T-cell (primary cell): ENCODE results near the gene TUBB3. TPM values are rescaled to one million over a fixed set of nuclear protein-coding genes. Genes with fewer than 3 reads are reported as not detected.
"Not testable (repeated sequence)": the region's sequence is repeated elsewhere in the genome, so short reads cannot be mapped to it uniquely, and the experiment has no call there.

Experiments used
- ATAC-seq, 4 experiments: fragments of 200-7000 bp in 3 of 4; fragments of 150-1000 bp in 1 of 4; cut with Tn5 transposase; replicated peaks in 1 of 4; 1 replicate in 3 of 4; 2 replicates in 1 of 4; pipeline ENCODE4 v1.10.0; 2021; ENCODE audit warnings: moderate library complexity in 3 of 4, mild to moderate bottlenecking in 2 of 4, moderate number of reproducible peaks in 1 of 4
- CTCF ChIA-PET, 2 donors: fragments of 300-600 bp; sonication (Branson Sonifier 250); formaldehyde crosslinking; loops; one replicate each; lab custom pipeline; 2022; ENCODE audit warnings: antibody characterized with exemption in 2 of 2; lab: Charles Lee
- POLR2A ChIA-PET, 2 donors: fragments of 300-600 bp; sonication (Branson Sonifier 250); formaldehyde crosslinking; loops; one replicate each; lab custom pipeline; 2022; ENCODE audit warnings: antibody characterized with exemption in 2 of 2; lab: Charles Lee
- DNase-seq, 35 experiments: peaks; one replicate each; pipeline versions ENCODE4 v3.0.0 to v3.0.0-alpha.2; 2013 to 2023
- H3K27ac ChIP-seq: one replicate; pipeline ENCODE4 v1.5.1; 2013; ENCODE audit warnings: low read length
- H3K27me3 ChIP-seq, 2 experiments: replicated peaks in 1 of 2; 1 replicate in 1 of 2; 2 replicates in 1 of 2; pipeline versions ENCODE4 v1.6.1 to v1.7.0; 2013; ENCODE audit warnings: low read length in 1 of 2, mixed read lengths in 1 of 2; ENCODE audit not compliant: control insufficient read depth in 2 of 2, insufficient read depth in 2 of 2; ENCODE audit errors: extremely low read depth in 1 of 2
- H3K36me3 ChIP-seq, 2 donors: 1 replicate in 1 of 2; 2 replicates in 1 of 2; pipeline versions ENCODE4 v1.6.1 to v1.7.0; 2013; ENCODE audit warnings: low read length in 1 of 2; ENCODE audit not compliant: control insufficient read depth in 2 of 2, insufficient read depth in 1 of 2; ENCODE audit errors: extremely low read depth in 1 of 2
- H3K4me1 ChIP-seq, 2 experiments: 1 replicate in 1 of 2; 2 replicates in 1 of 2; pipeline versions ENCODE4 v1.6.1 to v1.7.0; 2013; ENCODE audit warnings: low read length in 2 of 2, mixed read lengths in 1 of 2; ENCODE audit not compliant: insufficient read depth in 2 of 2, control insufficient read depth in 1 of 2; ENCODE audit errors: extremely low read depth in 1 of 2
- H3K4me3 ChIP-seq, 2 donors: 1 replicate in 1 of 2; 2 replicates in 1 of 2; pipeline versions ENCODE4 v1.5.1 to v1.7.0; 2013; ENCODE audit warnings: mild to moderate bottlenecking in 2 of 2, low read length in 1 of 2, moderate library complexity in 1 of 2; ENCODE audit not compliant: control insufficient read depth in 1 of 2; ENCODE audit errors: extremely low read depth in 1 of 2
- H3K9me3 ChIP-seq: 2 replicates; pipeline ENCODE4 v1.7.0; 2013
- H3K27ac Mint-ChIP-seq, 2 donors: one replicate each; pipeline ENCODE4 v1.8.0; 2020 to 2021; ENCODE audit warnings: mild to moderate bottlenecking in 2 of 2, mixed read lengths in 2 of 2
- H3K27me3 Mint-ChIP-seq, 2 donors: one replicate each; pipeline ENCODE4 v1.8.0; 2021 to 2022; ENCODE audit warnings: mixed read lengths in 2 of 2
- H3K36me3 Mint-ChIP-seq: one replicate; pipeline ENCODE4 v1.8.0; 2021; ENCODE audit warnings: mixed read lengths
- H3K4me1 Mint-ChIP-seq, 3 donors: one replicate each; pipeline ENCODE4 v1.8.0; 2020 to 2022; ENCODE audit warnings: mixed read lengths in 3 of 3, mild to moderate bottlenecking in 1 of 3
- H3K4me3 Mint-ChIP-seq, 3 donors: one replicate each; pipeline ENCODE4 v1.8.0; 2020 to 2022; ENCODE audit warnings: mild to moderate bottlenecking in 3 of 3, mixed read lengths in 3 of 3, moderate library complexity in 3 of 3
- H3K9me3 Mint-ChIP-seq, 3 donors: one replicate each; pipeline ENCODE4 v1.8.0; 2020 to 2022; ENCODE audit warnings: mixed read lengths in 3 of 3
- WGBS: methylation state at CpG from one replicate; pipeline ENCODE4 v1.1.5; 2013; ENCODE audit warnings: missing lambda C conversion rate; ENCODE audit not compliant: insufficient coverage; 5-methylcytosine and 5-hydroxymethylcytosine counted together
- total RNA-seq, 35 experiments: library from RNA in 6 of 35; stranded (reverse) in 6 of 35; fragments of 120-200 nt in 1 of 35; gene quantifications; one replicate each; pipeline versions ENCODE4 v1.2.1 to v1.2.4 and lab custom pipeline; 2013 to 2026

Gene TUBB3
- total RNA-seq, 5 donors from 2014 or later (not counting 1 experiment from before 2014, with no cell fraction given): 0.58 to 1.8 (median 0.93) TPM

GRCh38 chr16:89965447-89966225 lies 42.5 kb downstream of the TUBB3 start:
- no peak overlapping the region for H3K4me3 ChIP-seq
- Mint-ChIP-seq H3K27ac (no peak overlapping the region), H3K36me3 (peaks cover 10% of the 10 kb centered on the region), H3K4me1 (no peaks in the 10 kb centered on the region), H3K9me3 (no peaks in the 10 kb centered on the region), H3K27me3 (no peaks in the 10 kb centered on the region), H3K4me3 (no peak overlapping the region)
- H3K27me3 ChIP-seq: no peaks in the 10 kb centered on the region
- DNase-seq: no peak
- H3K27ac ChIP-seq: no peak overlapping the region
- 92% methylated on average over 24 of the region's 30 CpGs for WGBS
- CTCF ChIA-PET: interaction anchor here in 1 of 2 donors (0.7 kb wide), 1 partner anchor 23 kb away, joined by 6 read pairs; no protein-coding TSS in a partner anchor
- ATAC-seq: no peak
- H3K36me3 ChIP-seq: peaks cover 7 to 8% of the 10 kb centered on the region in 2 donors
- POLR2A ChIA-PET: no interaction called here
- H3K4me1 ChIP-seq: no peaks in the 10 kb centered on the region
- no peaks in the 10 kb centered on the region for H3K9me3 ChIP-seq

GRCh38 chr16:89966756-89967155 lies 43.6 kb downstream of the TUBB3 start:
- no peaks in the 10 kb centered on the region for H3K27me3 Mint-ChIP-seq

GRCh38 chr16:89967436-89967835 lies 44.3 kb downstream of the TUBB3 start:
- H3K36me3 Mint-ChIP-seq, CTCF ChIA-PET, H3K36me3 ChIP-seq, ATAC-seq, H3K4me3 Mint-ChIP-seq, H3K4me3 ChIP-seq, DNase-seq, H3K27me3 Mint-ChIP-seq, H3K27ac Mint-ChIP-seq, H3K9me3 Mint-ChIP-seq, POLR2A ChIA-PET, H3K9me3 ChIP-seq, H3K27me3 ChIP-seq, H3K27ac ChIP-seq: not testable (repeated sequence)
- H3K4me1 ChIP-seq: peaks cover 6 to 16% of the 10 kb centered on the region in 2 experiments
- WGBS: 43% methylated on average over 1 of the region's 5 CpGs
- peaks cover 5 to 13% (median 10%) of the 10 kb centered on the region in 3 donors for H3K4me1 Mint-ChIP-seq

More at GRCh38 chr16:89966756-89967155, 43.6 kb downstream of the TUBB3 start:
- peaks cover 3% of the 10 kb centered on the region for H3K36me3 Mint-ChIP-seq
- H3K4me3 ChIP-seq: no peak overlapping the region
- H3K9me3 ChIP-seq: no peaks in the 10 kb centered on the region
- no peak overlapping the region for H3K27ac Mint-ChIP-seq
- WGBS: 94% methylated on average over 7 of the region's 9 CpGs
- H3K27ac ChIP-seq: no peak overlapping the region
- POLR2A ChIA-PET: no interaction called here
- H3K27me3 ChIP-seq: no peaks in the 10 kb centered on the region
- peaks cover 5 to 11% (median 10%) of the 10 kb centered on the region in 3 donors for H3K4me1 Mint-ChIP-seq
- CTCF ChIA-PET: interaction anchor here in 1 of 2 donors (0.7 kb wide), 1 partner anchor 24 kb away, joined by 6 read pairs; no protein-coding TSS in a partner anchor
- no peaks in the 10 kb centered on the region for H3K9me3 Mint-ChIP-seq
- H3K4me3 Mint-ChIP-seq: no peak overlapping the region
- ATAC-seq (no peak), DNase-seq (no peak)
- peaks cover 4 to 10% of the 10 kb centered on the region in 2 experiments for H3K4me1 ChIP-seq
- H3K36me3 ChIP-seq: peaks cover 6% of the 10 kb centered on the region in 2 donors

GRCh38 chr16:89968074-89968473 lies 44.9 kb downstream of the TUBB3 start:
- H3K4me3 Mint-ChIP-seq, H3K27me3 ChIP-seq, CTCF ChIA-PET, H3K27ac ChIP-seq, ATAC-seq, H3K4me3 ChIP-seq, H3K36me3 Mint-ChIP-seq, H3K36me3 ChIP-seq, H3K9me3 ChIP-seq, H3K9me3 Mint-ChIP-seq, H3K27ac Mint-ChIP-seq, DNase-seq, POLR2A ChIA-PET, H3K27me3 Mint-ChIP-seq: not testable (repeated sequence)
- 92% methylated on average over 10 of the region's 11 CpGs for WGBS
- H3K4me1 Mint-ChIP-seq: peaks cover 9 to 16% (median 10%) of the 10 kb centered on the region in 3 donors
- peaks cover 6 to 17% of the 10 kb centered on the region in 2 experiments for H3K4me1 ChIP-seq

- Histone ChIP-seq H3K27ac (no peak overlapping the region), H3K9me3 (no peaks in the 10 kb centered on the region), H3K27me3 (no peaks in the 10 kb centered on the region), H3K36me3 (peaks cover 4 to 6% of the 10 kb centered on the region in 2 donors), H3K4me3 (no peak overlapping the region), H3K4me1 (peaks cover 7 to 33% of the 10 kb centered on the region in 2 experiments)
- ChIA-PET CTCF (no interaction called here), POLR2A (no interaction called here)
- DNase-seq (peak in 1 of 35 experiments; percentile 13), ATAC-seq (no peak)
- Mint-ChIP-seq H3K27me3 (peaks cover 0 to 2% of the 10 kb centered on the region in 2 donors), H3K4me1 (peaks cover 23 to 29% (median 25%) of the 10 kb centered on the region in 3 donors), H3K36me3 (peaks cover 2% of the 10 kb centered on the region), H3K27ac (no peak overlapping the region), H3K9me3 (no peaks in the 10 kb centered on the region), H3K4me3 (no peak overlapping the region)
- whole genome bisulfite sequencing: 38% methylated on average over 2 of the region's 6 CpGs
Measured at GRCh38 chr16:89969741-89970410, 46.7 kb downstream of the TUBB3 start.

- WGBS: 55% methylated on average over 42 of the region's 42 CpGs
- Mint-ChIP-seq H3K9me3 (no peaks in the 10 kb centered on the region), H3K4me3 (peak overlapping the region; percentile 97 to 98 (median 97)), H3K27me3 (peaks cover 0 to 2% of the 10 kb centered on the region in 2 donors), H3K27ac (peak overlapping the region; percentile 46 to 87), H3K4me1 (peaks cover 27 to 36% (median 31%) of the 10 kb centered on the region in 3 donors), H3K36me3 (peaks cover 2% of the 10 kb centered on the region)
- Histone ChIP-seq H3K27me3 (no peaks in the 10 kb centered on the region), H3K4me1 (peaks cover 7 to 34% of the 10 kb centered on the region in 2 experiments), H3K9me3 (no peaks in the 10 kb centered on the region), H3K27ac (peak overlapping the region; percentile 63), H3K36me3 (peaks cover 0 to 2% of the 10 kb centered on the region in 2 donors), H3K4me3 (peak overlapping the region; percentile 85 to 92)
- CTCF ChIA-PET: interaction anchor here in 1 of 2 donors (1.1 kb wide), 1 partner anchor 22 kb away, joined by 3 read pairs; no protein-coding TSS in a partner anchor
- ATAC-seq (peak in 2 of 4 experiments; percentile 13 to 20), DNase-seq (peak in 2 of 35 experiments; percentile 7 to 9)
- POLR2A ChIA-PET: no interaction called here
Measured at GRCh38 chr16:89971495-89972243, 48.5 kb downstream of the TUBB3 start.
